H1 (cell line): ENCODE measurements around the gene KCTD16. TPM values are rescaled to one million over a fixed set of nuclear protein-coding genes. Genes with fewer than 3 reads are reported as not detected.

ENCODE experiments used
- CTCF ChIA-PET: fragments of 300-600 bp; sonication (Branson Sonifier 250); formaldehyde crosslinking; loops from one replicate; lab custom pipeline; 2021; ENCODE audit not compliant: partially characterized antibody; lab: Charles Lee
- POLR2A ChIA-PET: fragments of 300-600 bp; sonication (Branson Sonifier 250); formaldehyde crosslinking; loops from one replicate; lab custom pipeline; 2021; ENCODE audit warnings: inconsistent platforms; ENCODE audit not compliant: partially characterized antibody; lab: Charles Lee
- DNase-seq, 2 experiments: peaks; one replicate each; pipeline versions ENCODE4 v3.0.0 to v3.0.0-alpha.2; 2010 to 2022; ENCODE audit warnings: low spot score in 2 of 2, low read depth in 1 of 2, mixed read lengths in 1 of 2
- FAIRE-seq: peaks from 2 replicates; lab custom pipeline; 2011; peaks lifted over from hg19 to GRCh38; lab: Jason Lieb, UNC
- H2AFZ ChIP-seq: 2 replicates; pipeline ENCODE4 v1.8.1; 2012; ENCODE audit warnings: low read length, inconsistent platforms
- H2AK5ac ChIP-seq: 2 replicates; pipeline ENCODE4 v1.6.1; 2013; ENCODE audit warnings: low read depth, low read length
- H2BK120ac ChIP-seq: replicated peaks from 2 replicates; pipeline ENCODE3; 2013; ENCODE audit warnings: low read depth, low read length, inconsistent platforms
- H2BK12ac ChIP-seq: 2 replicates; pipeline ENCODE4 v1.6.1; 2013; ENCODE audit warnings: low read depth, low read length
- H2BK15ac ChIP-seq: 2 replicates; pipeline ENCODE4 v1.6.1; 2013; ENCODE audit warnings: low read length
- H2BK20ac ChIP-seq: 2 replicates; pipeline ENCODE4 v1.6.1; 2013; ENCODE audit warnings: low read length
- H2BK5ac ChIP-seq: 2 replicates; pipeline ENCODE4 v1.6.1; 2013; ENCODE audit warnings: low read depth, low read length
- H3K14ac ChIP-seq: 2 replicates; pipeline ENCODE4 v1.6.1; 2013; ENCODE audit warnings: inconsistent platforms; ENCODE audit not compliant: insufficient read length
- H3K18ac ChIP-seq: 2 replicates; pipeline ENCODE4 v1.6.1; 2013; ENCODE audit warnings: low read length; ENCODE audit errors: extremely low read depth
- H3K23ac ChIP-seq: 2 replicates; pipeline ENCODE4 v1.6.1; 2013; ENCODE audit warnings: inconsistent platforms; ENCODE audit not compliant: insufficient read length
- H3K23me2 ChIP-seq: 2 replicates; pipeline ENCODE4 v1.6.1; 2013; ENCODE audit warnings: low read depth, low read length
- H3K27ac ChIP-seq: 2 replicates; pipeline ENCODE4 v1.6.1; 2011; ENCODE audit warnings: low read depth, low read length, inconsistent platforms
- H3K27me3 ChIP-seq, 4 experiments: replicated peaks in 1 of 4; 1 replicate in 1 of 4; 2 replicates in 3 of 4; pipeline versions ENCODE4 v1.6.1 to v1.8.1; 2011 to 2013; ENCODE audit warnings: low read length in 3 of 4, mild to moderate bottlenecking in 3 of 4, inconsistent platforms in 2 of 4, mixed read lengths in 2 of 4, moderate library complexity in 1 of 4; ENCODE audit not compliant: control insufficient read depth in 3 of 4, insufficient read depth in 3 of 4; ENCODE audit errors: extremely low read depth in 1 of 4
- H3K36me3 ChIP-seq, 4 experiments: 2 replicates each; pipeline versions ENCODE4 v1.6.1 to v1.8.1; 2011 to 2013; ENCODE audit warnings: mild to moderate bottlenecking in 4 of 4, low read length in 3 of 4, moderate library complexity in 2 of 4, control low read depth in 1 of 4, inconsistent platforms in 1 of 4; ENCODE audit not compliant: insufficient read depth in 4 of 4, control insufficient read depth in 2 of 4
- H3K4ac ChIP-seq: replicated peaks from 2 replicates; pipeline ENCODE3; 2013; ENCODE audit warnings: low read length, low read depth, mixed read lengths, inconsistent platforms; ENCODE audit not compliant: insufficient read length
- H3K4me1 ChIP-seq, 4 experiments: replicated peaks in 1 of 4; 1 replicate in 1 of 4; 2 replicates in 3 of 4; pipeline versions ENCODE4 v1.6.1 to v1.8.1; 2011 to 2013; ENCODE audit warnings: low read length in 3 of 4, inconsistent platforms in 2 of 4, mixed read lengths in 1 of 4; ENCODE audit not compliant: insufficient read depth in 4 of 4, control insufficient read depth in 3 of 4
- H3K4me2 ChIP-seq, 2 experiments: 2 replicates each; pipeline versions ENCODE4 v1.6.1 to v1.8.1; 2011 to 2013; ENCODE audit warnings: low read depth in 2 of 2, low read length in 2 of 2, control low read depth in 1 of 2, inconsistent platforms in 1 of 2, mild to moderate bottlenecking in 1 of 2; ENCODE audit not compliant: insufficient read depth in 1 of 2
- H3K4me3 ChIP-seq, 4 experiments: fragments of 200-600, 300-600 bp in 1 of 4; sonication (generic), shearing (Covaris generic), sonication (Bioruptor Twin) in 1 of 4; 2 replicates each; pipeline versions ENCODE4 v1.5.1 to v1.8.1; 2011 to 2016; ENCODE audit warnings: low read length in 4 of 4, low read depth in 3 of 4, control low read depth in 2 of 4, inconsistent platforms in 2 of 4, mild to moderate bottlenecking in 2 of 4, mixed read lengths in 1 of 4, moderate library complexity in 1 of 4; ENCODE audit not compliant: insufficient read depth in 2 of 4; ENCODE audit errors: extremely low read depth in 1 of 4
- H3K56ac ChIP-seq: replicated peaks from 2 replicates; pipeline ENCODE3; 2013; ENCODE audit warnings: low read depth, mild to moderate bottlenecking, mixed read lengths, low read length, inconsistent platforms; ENCODE audit not compliant: insufficient read length
- H3K79me1 ChIP-seq: 2 replicates; pipeline ENCODE4 v1.6.1; 2013; ENCODE audit warnings: low read depth, low read length, control low read depth
- H3K79me2 ChIP-seq, 2 experiments: 2 replicates each; pipeline versions ENCODE4 v1.6.1 to v1.8.1; 2012 to 2013; ENCODE audit warnings: low read length in 2 of 2, mild to moderate bottlenecking in 2 of 2, inconsistent platforms in 1 of 2; ENCODE audit not compliant: insufficient read depth in 2 of 2, control insufficient read depth in 1 of 2
- H3K9ac ChIP-seq, 4 experiments: replicated peaks in 1 of 4; 1 replicate in 1 of 4; 2 replicates in 3 of 4; pipeline versions ENCODE4 v1.6.1 to v1.8.1; 2011 to 2013; ENCODE audit warnings: low read depth in 3 of 4, low read length in 3 of 4, control low read depth in 2 of 4, mild to moderate bottlenecking in 2 of 4, moderate library complexity in 2 of 4, inconsistent platforms in 1 of 4; ENCODE audit errors: extremely low read depth in 1 of 4
- H3K9me3 ChIP-seq, 2 experiments: 2 replicates each; pipeline versions ENCODE4 v1.6.1 to v1.8.1; 2012 to 2013; ENCODE audit warnings: mild to moderate bottlenecking in 2 of 2, moderate library complexity in 2 of 2, control low read depth in 1 of 2, inconsistent platforms in 1 of 2, low read depth in 1 of 2, low read length in 1 of 2, mixed read lengths in 1 of 2; ENCODE audit not compliant: insufficient read depth in 2 of 2
- H4K20me1 ChIP-seq, 2 experiments: replicated peaks in 1 of 2; 2 replicates each; pipeline versions ENCODE3 to v1.8.1; 2011 to 2013; ENCODE audit warnings: inconsistent platforms in 2 of 2, low read length in 2 of 2, mild to moderate bottlenecking in 1 of 2; ENCODE audit not compliant: insufficient read depth in 2 of 2, control insufficient read depth in 1 of 2
- H4K5ac ChIP-seq: 2 replicates; pipeline ENCODE4 v1.6.1; 2013; ENCODE audit warnings: low read length, low read depth, mixed read lengths, inconsistent platforms; ENCODE audit not compliant: insufficient read length
- H4K8ac ChIP-seq: 2 replicates; pipeline ENCODE4 v1.8.0; 2013; ENCODE audit warnings: mild to moderate bottlenecking, moderate library complexity, low read length, inconsistent platforms; ENCODE audit not compliant: insufficient read depth; ENCODE audit errors: extremely low read depth
- H4K91ac ChIP-seq: replicated peaks from 2 replicates; pipeline ENCODE3; 2013; ENCODE audit warnings: low read length, mixed read lengths, inconsistent platforms; ENCODE audit not compliant: insufficient read length
- BRCA1 ChIP-seq: IDR thresholded peaks from 2 replicates; pipeline ENCODE4 v1.6.1; 2012; ENCODE audit warnings: low read depth, low read length, improper control_type of control experiment
- CEBPB ChIP-seq: IDR thresholded peaks from 2 replicates; pipeline ENCODE4 v1.6.1; 2012; ENCODE audit warnings: low read depth, low read length
- CREB1 ChIP-seq: IDR thresholded peaks from 2 replicates; pipeline ENCODE4 v1.6.1; 2012; ENCODE audit warnings: inconsistent platforms
- EZH2 ChIP-seq: fragments of 200-600 bp; sonication (generic); IDR thresholded peaks from 2 replicates; pipeline ENCODE4 v1.7.1; 2012; ENCODE audit warnings: low read depth, mild to moderate bottlenecking, moderate library complexity, low read length, inconsistent platforms; ENCODE audit not compliant: severe bottlenecking
- GTF2F1 ChIP-seq: IDR thresholded peaks from 2 replicates; pipeline ENCODE4 v1.6.1; 2012; ENCODE audit warnings: low read depth, low read length, improper control_type of control experiment, borderline replicate concordance
- HDAC6 ChIP-seq: IDR thresholded peaks from one replicate; pipeline ENCODE4 v1.7.1; 2012; ENCODE audit warnings: low read depth, mild to moderate bottlenecking, inconsistent platforms, low read length, moderate library complexity
- NANOG ChIP-seq: IDR thresholded peaks from 2 replicates; pipeline ENCODE4 v1.6.1; 2011; ENCODE audit warnings: low read length, low read depth, mild to moderate bottlenecking, inconsistent platforms; ENCODE audit not compliant: insufficient read depth, poor library complexity, severe bottlenecking
- SIRT6 ChIP-seq: IDR thresholded peaks from one replicate; pipeline ENCODE4 v1.7.1; 2012; ENCODE audit warnings: low read length, inconsistent platforms
- SP1 ChIP-seq: IDR thresholded peaks from 2 replicates; pipeline ENCODE4 v1.6.1; 2011; ENCODE audit warnings: low read depth, low read length
- SP4 ChIP-seq: IDR thresholded peaks from 2 replicates; pipeline ENCODE4 v1.6.1; 2012; ENCODE audit warnings: low read length, inconsistent platforms
- WGBS, 2 experiments: shearing (Covaris generic) in 1 of 2; methylation state at CpG; one replicate each; pipeline versions ENCODE4 v1.1.6 to v1.1.7; 2013 to 2015; ENCODE audit warnings: low lambda C conversion rate in 2 of 2, mixed read lengths in 2 of 2, inconsistent platforms in 1 of 2, low coverage in 1 of 2, missing lambda C conversion rate in 1 of 2; ENCODE audit not compliant: insufficient replicate concordance in 2 of 2, insufficient coverage in 1 of 2, insufficient read length in 1 of 2; ENCODE audit errors: extremely low coverage in 1 of 2, missing lambda C conversion rate in 1 of 2; 5-methylcytosine and 5-hydroxymethylcytosine counted together
- polyA plus RNA-seq, 7 experiments: library from polyadenylated mRNA; depleted of rRNA in 3 of 7; stranded (reverse) in 5 of 7; unstranded in 2 of 7; fragments of >200 nt in 5 of 7; fragments of 200-250 nt in 2 of 7; gene quantifications; 1 replicate in 5 of 7; 2 replicates in 1 of 7; 4 replicates in 1 of 7; pipeline versions ENCODE4 v1.2.1 to v1.2.3, GENCODE V29; 2011 to 2013; ENCODE audit warnings: missing spikeins in 2 of 7, mixed read lengths in 2 of 7
- total RNA-seq: library from RNA; stranded (reverse); fragmentation: NEBNext Ultra II Directional; extraction: Animal tissue kit (Norgen Biotek cat#: 25700); gene quantifications from 2 replicates; pipeline ENCODE4 v1.2.1, GENCODE V29; 2021
- TF ChIP-seq, protein P1 (sequence below): IDR thresholded peaks from 2 replicates; pipeline ENCODE4 v1.6.1; 2012; ENCODE audit warnings: inconsistent platforms
- TF ChIP-seq, protein P2 (sequence below), 3 experiments: IDR thresholded peaks; 1 replicate in 2 of 3; 2 replicates in 1 of 3; pipeline versions ENCODE4 v1.5.1 to v1.6.1; 2011; ENCODE audit warnings: low read length in 3 of 3, mild to moderate bottlenecking in 3 of 3, inconsistent platforms in 2 of 3, low read depth in 1 of 3, moderate library complexity in 1 of 3; ENCODE audit not compliant: insufficient read depth in 1 of 3; ENCODE audit errors: control extremely low read depth in 1 of 3

KCTD16 gene
- total and polyA plus RNA-seq, 2 of the 8 experiments (the other 6 are each of a cell fraction or from before 2014, with no cell fraction given): 0.03 to 0.24 TPM

DNA sequence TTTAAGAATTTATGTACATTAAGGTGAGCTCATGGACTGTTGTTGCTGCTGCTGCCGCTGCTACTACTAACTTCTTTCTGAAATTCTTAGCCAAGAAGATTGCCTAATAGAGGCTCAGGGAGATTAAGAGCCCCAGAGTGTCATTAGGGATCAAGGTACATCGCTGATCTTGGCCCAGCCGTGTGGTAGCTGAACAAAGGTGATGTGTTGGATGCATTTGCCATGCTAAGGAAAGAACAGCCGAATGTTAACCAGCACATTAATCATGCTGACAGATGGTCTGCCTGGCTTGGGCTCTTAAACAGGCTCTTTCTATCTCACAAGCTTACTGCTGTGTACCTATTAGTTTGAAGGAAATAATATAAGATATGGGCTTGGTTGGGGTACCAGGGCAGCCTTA is 137.1 kb downstream of the KCTD16 start:
- H3K14ac ChIP-seq: no peak overlapping the region
- no peak overlapping the region for H3K4me3 ChIP-seq
- no peaks in the 10 kb centered on the region for H3K79me2 ChIP-seq
- H3K27me3 ChIP-seq: no peaks in the 10 kb centered on the region
- no peak overlapping the region for H3K9ac ChIP-seq
- WGBS, 2 experiments: 90% methylated on average over 4 of the region's 4 CpGs; no CpG with 5 or more reads in 1 of the 2 experiments
- ChIA-PET CTCF (interaction anchor here (0.9 to 1.5 kb wide), 3 partner anchors 10 to 1518 kb away, joined by 3 to 6 read pairs (median 4); no protein-coding TSS in a partner anchor), POLR2A (interaction anchor here (1.5 kb wide), 1 partner anchor 12 kb away, joined by 3 read pairs; no protein-coding TSS in a partner anchor)
- H3K56ac ChIP-seq: no peak overlapping the region
- no peak overlapping the region for H4K91ac ChIP-seq
- H2BK120ac ChIP-seq: no peak overlapping the region
- no peak overlapping the region for H3K18ac ChIP-seq
- no peaks in the 10 kb centered on the region for H3K4me1 ChIP-seq
- no peaks in the 10 kb centered on the region for H4K20me1 ChIP-seq
- H2AFZ ChIP-seq: no peak overlapping the region; the same call in 1 of the 2 replicates
- no peak overlapping the region for H3K23ac ChIP-seq
- H3K9me3 ChIP-seq: no peaks in the 10 kb centered on the region
- no peak overlapping the region for H4K5ac ChIP-seq
- H2BK12ac ChIP-seq: no peak overlapping the region
- H3K36me3 ChIP-seq: no peaks in the 10 kb centered on the region
- H2AK5ac ChIP-seq: no peak overlapping the region
- FAIRE-seq (no peak), DNase-seq (no peak)
- H4K8ac ChIP-seq: no peak overlapping the region
- no peak overlapping the region for H2BK20ac ChIP-seq
- no peak overlapping the region for H2BK5ac ChIP-seq
- H3K4ac ChIP-seq: no peak overlapping the region
- H2BK15ac ChIP-seq: no peak overlapping the region
- H3K27ac ChIP-seq: no peak overlapping the region
- no peaks in the 10 kb centered on the region for H3K79me1 ChIP-seq
- no peaks in the 10 kb centered on the region for H3K23me2 ChIP-seq
- no peak overlapping the region for H3K4me2 ChIP-seq
- TF ChIP-seq, protein P1, sequence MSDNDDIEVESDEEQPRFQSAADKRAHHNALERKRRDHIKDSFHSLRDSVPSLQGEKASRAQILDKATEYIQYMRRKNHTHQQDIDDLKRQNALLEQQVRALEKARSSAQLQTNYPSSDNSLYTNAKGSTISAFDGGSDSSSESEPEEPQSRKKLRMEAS: no peak
- TF ChIP-seq SP4 (no peak), NANOG (no peak), CREB1 (no peak), BRCA1 (no peak), SP1 (no peak), EZH2 (no peak), CEBPB (no peak), SIRT6 (no peak), HDAC6 (no peak), GTF2F1 (no peak)
- TF ChIP-seq, protein P2, sequence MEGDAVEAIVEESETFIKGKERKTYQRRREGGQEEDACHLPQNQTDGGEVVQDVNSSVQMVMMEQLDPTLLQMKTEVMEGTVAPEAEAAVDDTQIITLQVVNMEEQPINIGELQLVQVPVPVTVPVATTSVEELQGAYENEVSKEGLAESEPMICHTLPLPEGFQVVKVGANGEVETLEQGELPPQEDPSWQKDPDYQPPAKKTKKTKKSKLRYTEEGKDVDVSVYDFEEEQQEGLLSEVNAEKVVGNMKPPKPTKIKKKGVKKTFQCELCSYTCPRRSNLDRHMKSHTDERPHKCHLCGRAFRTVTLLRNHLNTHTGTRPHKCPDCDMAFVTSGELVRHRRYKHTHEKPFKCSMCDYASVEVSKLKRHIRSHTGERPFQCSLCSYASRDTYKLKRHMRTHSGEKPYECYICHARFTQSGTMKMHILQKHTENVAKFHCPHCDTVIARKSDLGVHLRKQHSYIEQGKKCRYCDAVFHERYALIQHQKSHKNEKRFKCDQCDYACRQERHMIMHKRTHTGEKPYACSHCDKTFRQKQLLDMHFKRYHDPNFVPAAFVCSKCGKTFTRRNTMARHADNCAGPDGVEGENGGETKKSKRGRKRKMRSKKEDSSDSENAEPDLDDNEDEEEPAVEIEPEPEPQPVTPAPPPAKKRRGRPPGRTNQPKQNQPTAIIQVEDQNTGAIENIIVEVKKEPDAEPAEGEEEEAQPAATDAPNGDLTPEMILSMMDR (IDR thresholded peaks at IDR 0.05; ENCODE audit: control extremely low read depth in 1 of 3, insufficient read depth in 1 of 3, low read depth in 1 of 3, low read length in 3 of 3): no peak
